ENCODE data around the gene TRIM42. TPM values are rescaled to one million over a fixed set of nuclear protein-coding genes. Genes with fewer than 3 reads are reported as not detected.

The TRIM42 gene
- total and polyA plus RNA-seq, 9 of the 15 experiments (the other 6 are each of a cell fraction or from before 2014, with no cell fraction given) = not detected

GRCh38 chr3:140717921-140718320, 40.1 kb downstream of the TRIM42 start:
- H3K4me3 ChIP-seq = no peak overlapping the region
- 0% methylated on average over 3 of the region's 3 CpGs for WGBS (ENCODE audit: insufficient coverage, low coverage, missing lambda C conversion rate)
- FAIRE-seq (no peak), DNase-seq (ENCODE audit: extremely low read depth in 1 of 4, low spot score in 3 of 4) (no peak), ATAC-seq (no peak)
- in situ Hi-C loops (cut with MboI) (no loop called here), intact Hi-C loops (cut with micrococcal nuclease) (no loop called here)
- no peaks in the 10 kb centered on the region for H3K36me3 ChIP-seq (ENCODE audit: control insufficient read depth, insufficient read depth, low read length)
- no peaks in the 10 kb centered on the region for H3K9me3 ChIP-seq (replicated peaks; ENCODE audit: control insufficient read depth, insufficient read depth, low read depth, low read length)
- H4K20me1 ChIP-seq (replicated peaks; ENCODE audit: control insufficient read depth, insufficient read depth, low read length) = no peaks in the 10 kb centered on the region
- H3K9me1 ChIP-seq (ENCODE audit: control insufficient read depth, insufficient read depth, low read length) = no peaks in the 10 kb centered on the region
- H2AFZ ChIP-seq (ENCODE audit: low read depth, low read length) = no peak overlapping the region
- no peaks in the 10 kb centered on the region for H3K79me2 ChIP-seq (ENCODE audit: control insufficient read depth, insufficient read depth, low read length)
- CTCF ChIA-PET (ENCODE audit: low intra/inter-chr PET ratio) = no interaction called here
- no peaks in the 10 kb centered on the region for H3K27me3 ChIP-seq (ENCODE audit: control insufficient read depth in 2 of 2, insufficient read depth in 2 of 2, low read length in 2 of 2)
- no peaks in the 10 kb centered on the region for H3K4me1 ChIP-seq (replicated peaks in 1 of 2; ENCODE audit: control insufficient read depth in 2 of 2, insufficient read depth in 2 of 2, low read length in 2 of 2)
- no peak overlapping the region for H3K27ac ChIP-seq (ENCODE audit: extremely low read depth, low read depth, low read length)
- H3K4me2 ChIP-seq (ENCODE audit: insufficient read depth, low read length) = no peak overlapping the region
- no TSS peak for BruUV-seq (replicated peaks)
- H3K9ac ChIP-seq (ENCODE audit: insufficient read depth in 1 of 2, low read depth in 2 of 2, low read length in 2 of 2) = no peak overlapping the region
- POLR2A ChIA-PET = no interaction called here
- TF ChIP-seq XRCC3 (IDR thresholded peaks at IDR 0.05) (no peak), ZNF184 (CRISPR knock-in tag; IDR thresholded peaks at IDR 0.05) (no peak), NFATC3 (IDR thresholded peaks at IDR 0.05) (no peak), CTCFL (IDR thresholded peaks at IDR 0.05; ENCODE audit: borderline replicate concordance, insufficient read depth, low read depth, low read length, poor library complexity, severe bottlenecking) (no peak), RBM34 (IDR thresholded peaks at IDR 0.05; ENCODE audit: borderline replicate concordance, insufficient read depth, low read length) (no peak), MECOM (CRISPR knock-in tag; IDR thresholded peaks at IDR 0.05) (no peak), BRD9 (IDR thresholded peaks at IDR 0.05; ENCODE audit: low read depth, partially characterized antibody) (no peak), ZNF76 (CRISPR knock-in tag; IDR thresholded peaks at IDR 0.05; ENCODE audit: borderline replicate concordance) (no peak), BCOR (IDR thresholded peaks at IDR 0.05) (no peak), ETS1 (conservative IDR thresholded peaks at IDR 0.05; ENCODE audit: control insufficient read depth, low read depth, low read length) (no peak)
- TF ChIP-seq, protein P1, sequence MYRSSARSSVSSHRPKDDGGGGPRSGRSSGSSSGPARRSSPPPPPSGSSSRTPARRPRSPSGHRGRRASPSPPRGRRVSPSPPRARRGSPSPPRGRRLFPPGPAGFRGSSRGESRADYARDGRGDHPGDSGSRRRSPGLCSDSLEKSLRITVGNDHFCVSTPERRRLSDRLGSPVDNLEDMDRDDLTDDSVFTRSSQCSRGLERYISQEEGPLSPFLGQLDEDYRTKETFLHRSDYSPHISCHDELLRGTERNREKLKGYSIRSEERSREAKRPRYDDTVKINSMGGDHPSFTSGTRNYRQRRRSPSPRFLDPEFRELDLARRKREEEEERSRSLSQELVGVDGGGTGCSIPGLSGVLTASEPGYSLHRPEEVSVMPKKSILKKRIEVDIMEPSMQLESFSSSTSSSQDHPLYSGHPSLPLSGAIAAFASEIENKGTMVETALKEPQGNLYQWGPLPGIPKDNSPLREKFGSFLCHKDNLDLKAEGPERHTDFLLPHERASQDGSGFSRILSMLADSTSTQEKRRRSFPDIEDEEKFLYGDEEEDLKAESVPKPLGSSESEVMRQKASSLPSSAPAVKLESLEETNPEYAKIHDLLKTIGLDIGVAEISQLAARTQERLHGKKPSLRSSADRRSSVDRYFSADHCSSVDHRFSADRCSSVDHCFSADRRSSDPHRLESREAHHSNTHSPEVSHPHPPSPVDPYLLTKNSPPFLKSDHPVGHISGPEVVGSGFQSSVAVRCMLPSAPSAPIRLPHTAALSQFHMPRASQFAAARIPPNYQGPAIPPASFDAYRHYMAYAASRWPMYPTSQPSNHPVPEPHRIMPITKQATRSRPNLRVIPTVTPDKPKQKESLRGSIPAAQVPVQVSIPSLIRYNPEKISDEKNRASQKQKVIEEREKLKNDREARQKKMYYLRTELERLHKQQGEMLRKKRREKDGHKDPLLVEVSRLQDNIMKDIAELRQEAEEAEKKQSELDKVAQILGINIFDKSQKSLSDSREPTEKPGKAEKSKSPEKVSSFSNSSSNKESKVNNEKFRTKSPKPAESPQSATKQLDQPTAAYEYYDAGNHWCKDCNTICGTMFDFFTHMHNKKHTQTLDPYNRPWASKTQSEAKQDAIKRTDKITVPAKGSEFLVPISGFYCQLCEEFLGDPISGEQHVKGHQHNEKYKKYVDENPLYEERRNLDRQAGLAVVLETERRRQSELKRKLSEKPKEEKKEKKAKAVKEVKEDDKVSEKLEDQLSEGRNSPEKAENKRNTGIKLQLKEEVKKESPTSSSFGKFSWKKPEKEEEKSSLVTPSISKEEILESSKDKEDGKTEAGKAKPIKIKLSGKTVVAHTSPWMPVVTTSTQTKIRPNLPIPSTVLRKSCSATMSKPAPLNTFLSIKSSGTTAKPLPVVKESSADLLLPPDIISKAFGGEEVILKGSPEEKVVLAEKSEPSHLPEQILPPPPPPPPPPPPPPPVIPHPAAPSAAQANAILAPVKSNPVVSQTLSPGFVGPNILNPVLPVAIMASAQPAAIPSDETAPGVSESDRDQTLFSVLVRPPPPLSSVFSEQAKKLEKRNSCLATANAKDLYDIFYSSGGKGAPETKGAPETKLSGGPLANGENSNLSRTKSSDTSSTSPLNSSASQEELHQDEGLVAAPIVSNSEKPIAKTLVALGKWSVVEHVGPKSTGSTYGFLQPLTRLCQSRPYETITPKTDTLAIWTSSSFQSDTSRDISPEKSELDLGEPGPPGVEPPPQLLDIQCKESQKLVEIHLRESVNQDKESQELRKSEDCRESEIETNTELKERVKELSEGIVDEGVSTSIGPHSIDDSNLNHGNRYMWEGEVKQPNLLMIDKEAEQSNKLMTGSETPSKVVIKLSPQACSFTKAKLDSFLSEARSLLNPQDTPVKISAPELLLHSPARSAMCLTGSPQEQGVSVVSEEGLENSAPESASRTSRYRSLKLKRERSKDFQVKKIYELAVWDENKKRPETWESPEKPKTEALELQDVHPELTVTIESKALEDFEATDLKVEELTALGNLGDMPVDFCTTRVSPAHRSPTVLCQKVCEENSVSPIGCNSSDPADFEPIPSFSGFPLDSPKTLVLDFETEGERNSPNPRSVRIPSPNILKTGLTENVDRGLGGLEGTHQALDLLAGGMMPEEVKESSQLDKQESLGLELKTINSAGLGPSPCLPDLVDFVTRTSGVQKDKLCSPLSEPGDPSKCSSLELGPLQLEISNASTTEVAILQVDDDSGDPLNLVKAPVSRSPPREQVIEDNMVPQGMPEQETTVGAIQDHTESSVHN (IDR thresholded peaks at IDR 0.05; ENCODE audit: borderline replicate concordance in 1 of 2, low read depth in 1 of 2) = no peak

Measured in K562 (cell line).